Neural cell (in vitro differentiated cells): ENCODE measurements around the gene FANCI. TPM values are rescaled to one million over a fixed set of nuclear protein-coding genes. Genes with fewer than 3 reads are reported as not detected.

ENCODE experiments used
- H2AFZ ChIP-seq: fragments of 200-600, 300-800 bp; sonication (generic), shearing (Covaris generic); 2 replicates; pipeline ENCODE4 v1.6.0; 2014; ENCODE audit warnings: low read depth, mild to moderate bottlenecking, antibody characterized with exemption, low read length, moderate library complexity
- H3F3A ChIP-seq: fragments of 200-600 bp; shearing (Covaris generic); 2 replicates; pipeline ENCODE4 v1.6.1; 2016; ENCODE audit warnings: mild to moderate bottlenecking, moderate library complexity, mixed read lengths, antibody characterized with exemption, low read length; ENCODE audit not compliant: insufficient read depth, poor library complexity, severe bottlenecking
- H3K27ac ChIP-seq: fragments of 200-600, 300-800 bp; sonication (generic), shearing (Covaris generic); 2 replicates; pipeline ENCODE4 v1.5.1; 2014; ENCODE audit warnings: mild to moderate bottlenecking, low read length, moderate library complexity
- H3K27me3 ChIP-seq: fragments of 300-800, 200-600 bp; sonication (generic), shearing (Covaris generic); 2 replicates; pipeline ENCODE4 v1.6.0; 2014; ENCODE audit warnings: mild to moderate bottlenecking, low read depth, low read length, moderate library complexity; ENCODE audit not compliant: insufficient read depth
- H3K36me3 ChIP-seq: fragments of 300-800, 200-600 bp; sonication (generic), shearing (Covaris generic); 2 replicates; pipeline ENCODE4 v1.5.1; 2014; ENCODE audit warnings: mild to moderate bottlenecking, antibody characterized with exemption, low read length, moderate library complexity; ENCODE audit not compliant: insufficient read depth
- H3K4me2 ChIP-seq: fragments of 300-800, 200-600 bp; sonication (generic), shearing (Covaris generic); 2 replicates; pipeline ENCODE4 v1.6.0; 2014; ENCODE audit warnings: mild to moderate bottlenecking, low read length
- H3K4me3 ChIP-seq: fragments of 300-800, 200-600 bp; sonication (generic), shearing (Covaris generic); 2 replicates; pipeline ENCODE4 v1.5.1; 2014; ENCODE audit warnings: mild to moderate bottlenecking, low read length, moderate library complexity
- H3K79me2 ChIP-seq: fragments of 200-600 bp; shearing (Covaris generic); replicated peaks from 2 replicates; pipeline ENCODE4 v1.6.0; 2014; ENCODE audit warnings: mild to moderate bottlenecking, low read length, moderate library complexity; ENCODE audit not compliant: insufficient read depth
- H3K9ac ChIP-seq: fragments of 300-800, 200-600 bp; sonication (generic), shearing (Covaris generic); 2 replicates; pipeline ENCODE4 v1.6.1; 2016; ENCODE audit warnings: mild to moderate bottlenecking, low read length, mixed read lengths
- H3K9me2 ChIP-seq: fragments of 200-600 bp; shearing (Covaris generic); 2 replicates; pipeline ENCODE4 v1.6.1; 2016; ENCODE audit warnings: mild to moderate bottlenecking, low read length, mixed read lengths; ENCODE audit not compliant: insufficient read depth
- H3K9me3 ChIP-seq: fragments of 200-600, 300-800 bp; sonication (generic), shearing (Covaris generic); 2 replicates; pipeline ENCODE4 v1.6.1; 2016; ENCODE audit warnings: mild to moderate bottlenecking, mixed run types, low read length, moderate library complexity, mixed read lengths
- H4K20me1 ChIP-seq: fragments of 200-600 bp; shearing (Covaris generic); 2 replicates; pipeline ENCODE4 v1.6.1; 2016; ENCODE audit warnings: mild to moderate bottlenecking, mixed run types; ENCODE audit not compliant: insufficient read depth
- EP300 ChIP-seq: fragments of 450-650 bp; conservative IDR thresholded peaks from 2 replicates; pipeline ENCODE4 v1.6.1; 2014; ENCODE audit warnings: antibody characterized with exemption, mild to moderate bottlenecking, moderate library complexity; ENCODE audit not compliant: poor library complexity, severe bottlenecking
- EZH2 ChIP-seq: fragments of 200-600, 300-800 bp; shearing (Covaris generic), sonication (generic); IDR thresholded peaks from 2 replicates; pipeline ENCODE4 v1.6.1; 2014; ENCODE audit warnings: antibody characterized with exemption, low read length, borderline replicate concordance, mild to moderate bottlenecking; ENCODE audit not compliant: insufficient read depth, poor library complexity, severe bottlenecking
- MXI1 ChIP-seq: fragments of 450-650 bp; conservative IDR thresholded peaks from 2 replicates; pipeline ENCODE4 v1.6.1; 2014; ENCODE audit warnings: antibody characterized with exemption, mild to moderate bottlenecking; ENCODE audit not compliant: poor library complexity, severe bottlenecking
- POLR2AphosphoS5 ChIP-seq: IDR thresholded peaks from 2 replicates; pipeline ENCODE4 v1.6.1; 2012
- RAD21 ChIP-seq: fragments of 450-650 bp; conservative IDR thresholded peaks from 2 replicates; pipeline ENCODE4 v1.6.1; 2014; ENCODE audit warnings: antibody characterized with exemption, mild to moderate bottlenecking, moderate library complexity
- REST ChIP-seq: IDR thresholded peaks from 2 replicates; pipeline ENCODE4 v1.6.1; 2012; ENCODE audit warnings: borderline replicate concordance
- SMC3 ChIP-seq: fragments of 450-650 bp; conservative IDR thresholded peaks from 2 replicates; pipeline ENCODE4 v1.6.1; 2014; ENCODE audit warnings: antibody characterized with exemption, mild to moderate bottlenecking, moderate library complexity; ENCODE audit not compliant: poor library complexity
- polyA plus RNA-seq: library from polyadenylated mRNA; depleted of rRNA; stranded (reverse); fragments of >200 nt; gene quantifications from 2 replicates; pipeline ENCODE4 v1.2.3, GENCODE V29; 2014
- TF ChIP-seq, protein P1 (sequence below): fragments of 450-650 bp; IDR thresholded peaks from 2 replicates; pipeline ENCODE4 v1.5.1; 2014; ENCODE audit warnings: antibody characterized with exemption, mild to moderate bottlenecking, moderate library complexity; ENCODE audit not compliant: poor library complexity, severe bottlenecking

FANCI gene
- polyA plus RNA-seq, 1 donor from 2014 or later: 5.4 TPM

DNA sequence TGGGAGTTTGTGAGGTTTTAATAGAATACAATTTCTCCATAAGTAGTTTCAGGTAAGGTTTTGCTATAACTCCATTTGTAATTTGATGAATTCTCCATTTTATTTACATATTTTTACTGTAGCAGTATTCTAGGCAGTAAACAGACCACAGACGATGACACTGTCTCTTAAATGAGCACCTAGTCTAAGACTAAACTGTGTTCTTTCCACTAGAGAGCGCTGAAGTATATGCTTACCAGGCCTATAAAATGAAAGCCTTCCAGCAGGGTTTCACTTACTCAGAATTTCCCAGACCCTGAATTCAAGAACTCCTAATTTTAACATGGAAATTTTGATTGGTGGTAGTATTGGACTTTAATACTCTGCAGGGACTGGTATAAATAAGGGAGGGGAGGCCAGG, 49.2 kb downstream of the FANCI start:
- Histone ChIP-seq H3K4me3 (no peak overlapping the region), H3K9ac (no peak overlapping the region), H3K27me3 (no peaks in the 10 kb centered on the region), H3K27ac (no peak overlapping the region), H3K4me2 (no peak overlapping the region), H2AFZ (no peak overlapping the region), H3K36me3 (no peaks in the 10 kb centered on the region), H3K79me2 (no peaks in the 10 kb centered on the region), H4K20me1 (no peaks in the 10 kb centered on the region), H3K9me2 (no peaks in the 10 kb centered on the region), H3F3A (no peaks in the 10 kb centered on the region), H3K9me3 (no peaks in the 10 kb centered on the region)
- TF ChIP-seq RAD21 (no peak), SMC3 (no peak), POLR2AphosphoS5 (no peak), EZH2 (no peak)

DNA sequence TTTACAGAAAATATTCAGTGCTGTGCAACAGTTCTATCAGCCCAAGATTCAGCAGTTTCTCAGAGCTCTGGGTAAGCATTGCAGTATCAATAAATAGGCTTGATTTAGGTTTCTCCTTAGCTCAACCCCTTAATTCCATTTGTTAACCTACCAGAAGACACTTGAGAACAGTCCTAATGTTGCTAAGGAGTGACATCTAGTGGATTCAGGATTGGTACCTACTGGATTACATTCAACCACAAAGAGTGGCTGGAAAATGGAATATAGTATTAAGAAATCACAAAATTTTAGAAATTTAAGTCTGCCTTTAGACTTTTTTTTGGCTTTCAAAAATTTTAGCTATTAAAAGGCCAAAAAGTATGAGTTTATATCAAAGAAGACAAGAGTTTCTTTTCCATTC, 56.1 kb downstream of the FANCI start:
- Histone ChIP-seq H3K27ac (no peak overlapping the region), H3F3A (no peaks in the 10 kb centered on the region), H3K36me3 (no peaks in the 10 kb centered on the region)

More for the DNA sequence above, 56.1 kb downstream of the FANCI start:
- H3K9me3 ChIP-seq: no peaks in the 10 kb centered on the region
- H3K79me2 ChIP-seq: no peaks in the 10 kb centered on the region
- H4K20me1 ChIP-seq: no peaks in the 10 kb centered on the region
- no peaks in the 10 kb centered on the region for H3K9me2 ChIP-seq
- no peak overlapping the region for H2AFZ ChIP-seq
- H3K27me3 ChIP-seq: no peaks in the 10 kb centered on the region
- H3K9ac ChIP-seq: no peak overlapping the region
- no peak overlapping the region for H3K4me2 ChIP-seq
- no peak overlapping the region for H3K4me3 ChIP-seq
- TF ChIP-seq MXI1 (no peak), SMC3 (peak; percentile 59), REST (no peak), EP300 (no peak), RAD21 (peak; percentile 68)
- TF ChIP-seq, protein P1, sequence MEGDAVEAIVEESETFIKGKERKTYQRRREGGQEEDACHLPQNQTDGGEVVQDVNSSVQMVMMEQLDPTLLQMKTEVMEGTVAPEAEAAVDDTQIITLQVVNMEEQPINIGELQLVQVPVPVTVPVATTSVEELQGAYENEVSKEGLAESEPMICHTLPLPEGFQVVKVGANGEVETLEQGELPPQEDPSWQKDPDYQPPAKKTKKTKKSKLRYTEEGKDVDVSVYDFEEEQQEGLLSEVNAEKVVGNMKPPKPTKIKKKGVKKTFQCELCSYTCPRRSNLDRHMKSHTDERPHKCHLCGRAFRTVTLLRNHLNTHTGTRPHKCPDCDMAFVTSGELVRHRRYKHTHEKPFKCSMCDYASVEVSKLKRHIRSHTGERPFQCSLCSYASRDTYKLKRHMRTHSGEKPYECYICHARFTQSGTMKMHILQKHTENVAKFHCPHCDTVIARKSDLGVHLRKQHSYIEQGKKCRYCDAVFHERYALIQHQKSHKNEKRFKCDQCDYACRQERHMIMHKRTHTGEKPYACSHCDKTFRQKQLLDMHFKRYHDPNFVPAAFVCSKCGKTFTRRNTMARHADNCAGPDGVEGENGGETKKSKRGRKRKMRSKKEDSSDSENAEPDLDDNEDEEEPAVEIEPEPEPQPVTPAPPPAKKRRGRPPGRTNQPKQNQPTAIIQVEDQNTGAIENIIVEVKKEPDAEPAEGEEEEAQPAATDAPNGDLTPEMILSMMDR: peak; percentile 63
